HG03095 (cell line): ENCODE data around the gene P2RX3.

ENCODE experiments used
- ATAC-seq: cut with Tn5 transposase; IDR thresholded peaks from one replicate; pipeline ENCODE4 v1.9.1; 2021; ENCODE audit warnings: moderate library complexity; ENCODE audit not compliant: unreplicated experiment

P2RX3 gene

GRCh38 chr11:57309106-57310059, 28.8 kb upstream of the P2RX3 start:
- no peak for ATAC-seq

GRCh38 chr11:57310091-57310490, 28.1 kb upstream of the P2RX3 start:
- ATAC-seq, result no peak

DNA sequence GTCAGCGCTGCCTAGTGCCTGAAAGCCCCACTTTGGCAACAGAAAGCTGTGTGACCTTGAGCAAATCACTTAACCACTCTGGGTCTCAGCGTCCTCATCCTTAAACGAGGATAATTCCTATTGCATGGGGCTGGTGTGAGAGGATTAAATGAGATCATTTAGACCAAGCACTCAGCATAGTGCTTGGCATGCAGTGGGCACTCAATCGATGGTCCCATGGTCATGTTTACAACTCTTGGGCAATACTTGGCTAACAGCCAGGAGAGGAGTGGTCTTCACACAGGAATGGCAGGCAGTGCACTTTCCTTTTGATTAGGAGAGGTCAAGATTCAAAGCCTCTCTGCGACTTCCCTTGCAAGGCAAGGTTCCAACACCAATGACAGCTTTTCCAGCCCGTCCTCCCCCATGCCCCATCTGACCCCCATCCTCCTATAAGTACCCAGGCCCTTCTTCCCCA, 27.5 kb upstream of the P2RX3 start:
- no peak for ATAC-seq

GRCh38 chr11:57311109-57311936, 26.8 kb upstream of the P2RX3 start:
- ATAC-seq, result peak; percentile 99

GRCh38 chr11:57312511-57313021, 25.6 kb upstream of the P2RX3 start:
- ATAC-seq, result no peak

- no peak for ATAC-seq
Observed at GRCh38 chr11:57313071-57313787, 24.9 kb upstream of the P2RX3 start.

DNA sequence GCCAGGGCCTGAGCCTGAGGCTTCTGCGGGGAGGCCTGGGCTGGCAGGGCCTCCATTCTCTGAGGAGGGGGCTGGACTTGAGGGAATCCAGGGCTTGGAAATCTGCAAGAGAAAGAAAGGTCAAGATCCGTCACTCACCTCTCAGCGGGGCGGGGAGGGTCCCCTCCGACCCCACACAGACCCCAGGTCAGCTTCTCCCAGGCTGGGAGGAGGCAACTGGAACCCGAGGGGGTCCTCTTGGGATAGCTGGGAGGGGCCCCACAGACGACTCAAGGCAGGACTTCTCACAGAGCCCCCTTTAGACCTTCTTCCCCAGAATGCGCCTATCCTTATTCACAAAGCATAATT, 24.4 kb upstream of the P2RX3 start:
- ATAC-seq, result no peak

- ATAC-seq, result no peak
Observed at GRCh38 chr11:57314221-57314973, 23.8 kb upstream of the P2RX3 start.

DNA sequence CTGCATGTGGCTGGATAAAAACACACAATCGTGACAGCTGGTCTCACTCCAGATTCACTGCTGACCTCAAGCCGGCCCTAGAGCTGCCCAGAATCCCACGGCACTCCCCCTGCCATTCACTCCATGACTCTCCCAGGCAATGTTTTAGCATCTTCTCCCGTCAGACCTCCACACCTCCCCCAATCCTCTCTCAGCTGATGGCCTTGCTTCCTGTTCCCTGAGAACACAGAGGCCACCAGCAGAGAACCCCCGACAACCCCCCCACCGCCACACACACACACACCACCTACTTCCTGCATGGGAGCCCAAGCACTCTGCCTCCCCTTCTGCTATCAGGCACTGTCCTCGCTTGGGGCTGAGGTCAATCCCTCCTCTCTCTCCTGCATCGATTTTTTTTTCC, 22.7 kb upstream of the P2RX3 start:
- no peak for ATAC-seq

DNA sequence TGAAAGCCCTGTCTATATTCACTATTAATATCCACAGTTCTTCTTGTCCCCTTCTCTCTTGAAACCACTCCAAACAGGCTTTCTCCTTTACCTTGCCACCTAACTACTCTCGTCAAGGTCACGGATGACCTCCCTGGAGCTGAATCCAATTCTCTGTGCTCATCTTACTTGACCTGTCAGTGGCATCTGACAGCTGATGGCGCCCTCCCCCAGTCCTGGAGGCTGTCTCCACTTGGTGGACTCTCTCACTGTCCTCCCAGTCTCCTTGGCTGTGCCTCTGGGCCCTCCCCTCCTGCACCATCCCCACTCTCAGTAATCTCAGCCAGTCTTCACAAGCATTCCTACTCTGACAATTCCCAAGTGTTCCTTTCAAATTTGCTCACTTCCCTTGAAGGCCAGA, 22.1 kb upstream of the P2RX3 start:
- ATAC-seq, result no peak

GRCh38 chr11:57318178-57318577, 20.0 kb upstream of the P2RX3 start:
- ATAC-seq, result no peak

DNA sequence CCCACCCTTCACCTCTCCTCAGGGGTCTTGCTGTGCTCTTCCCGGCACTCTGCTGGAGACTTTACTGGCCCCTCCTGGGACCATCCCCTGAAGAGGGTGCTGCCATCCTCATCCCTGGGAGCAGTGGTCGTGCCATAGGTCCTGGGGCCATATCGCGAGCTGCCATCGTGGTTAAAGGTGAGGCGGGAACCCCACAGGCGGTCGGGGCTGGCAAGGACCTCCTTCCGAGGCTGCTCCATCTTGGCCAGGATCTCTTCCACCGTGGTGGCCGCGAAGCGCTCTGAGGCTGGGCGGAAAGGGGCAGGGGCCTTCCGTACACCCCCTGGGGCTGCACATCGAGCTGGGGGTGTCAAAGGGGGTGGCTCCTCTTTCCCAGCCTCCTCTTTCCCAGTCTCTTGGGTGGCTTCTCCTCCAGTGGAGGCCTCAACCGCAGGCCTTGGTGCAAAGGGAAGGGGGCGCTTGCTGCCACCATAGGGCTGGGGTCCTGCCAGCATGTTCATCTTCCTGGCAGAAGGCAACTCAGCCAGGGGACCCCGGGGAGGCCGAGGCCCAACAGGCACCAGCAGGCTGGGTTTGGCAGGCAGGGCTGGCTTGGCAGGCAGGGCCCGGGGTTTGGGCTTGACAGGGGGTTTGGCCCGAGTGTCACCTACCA, 18.0 kb upstream of the P2RX3 start:
- ATAC-seq, result no peak

DNA sequence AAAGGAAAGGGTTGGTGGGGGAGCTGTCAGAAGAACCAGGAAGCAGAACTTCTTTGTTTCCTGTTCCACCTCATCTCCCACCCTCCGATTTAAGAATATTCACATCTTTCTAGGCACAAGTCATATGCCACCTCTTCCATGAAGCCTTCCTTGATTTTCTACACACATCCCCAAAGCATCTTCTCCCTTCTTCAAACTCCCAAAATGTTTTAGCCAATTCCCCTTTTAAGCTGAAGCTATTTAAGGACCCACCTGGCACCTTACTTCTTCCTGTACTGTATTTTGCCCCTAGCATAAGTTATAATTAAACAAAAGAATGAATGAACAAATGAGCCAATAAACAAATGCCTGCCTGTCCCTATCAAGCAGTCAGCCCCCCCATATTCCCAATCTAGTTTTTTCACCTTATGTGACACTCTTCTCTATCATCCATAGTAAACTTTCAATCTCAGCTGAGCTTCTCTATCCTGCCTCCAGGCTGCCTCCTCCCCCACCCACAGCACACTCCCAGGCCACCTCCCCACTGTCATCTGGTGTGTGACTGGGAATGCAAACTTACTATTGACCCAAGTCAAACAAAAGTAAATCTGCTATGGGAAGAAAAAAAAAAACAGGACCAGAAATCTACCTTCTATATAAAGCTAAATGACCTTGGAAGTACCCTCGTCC, 17.3 kb upstream of the P2RX3 start:
- ATAC-seq, result no peak

GRCh38 chr11:57321388-57322255, 16.5 kb upstream of the P2RX3 start:
- no peak for ATAC-seq

DNA sequence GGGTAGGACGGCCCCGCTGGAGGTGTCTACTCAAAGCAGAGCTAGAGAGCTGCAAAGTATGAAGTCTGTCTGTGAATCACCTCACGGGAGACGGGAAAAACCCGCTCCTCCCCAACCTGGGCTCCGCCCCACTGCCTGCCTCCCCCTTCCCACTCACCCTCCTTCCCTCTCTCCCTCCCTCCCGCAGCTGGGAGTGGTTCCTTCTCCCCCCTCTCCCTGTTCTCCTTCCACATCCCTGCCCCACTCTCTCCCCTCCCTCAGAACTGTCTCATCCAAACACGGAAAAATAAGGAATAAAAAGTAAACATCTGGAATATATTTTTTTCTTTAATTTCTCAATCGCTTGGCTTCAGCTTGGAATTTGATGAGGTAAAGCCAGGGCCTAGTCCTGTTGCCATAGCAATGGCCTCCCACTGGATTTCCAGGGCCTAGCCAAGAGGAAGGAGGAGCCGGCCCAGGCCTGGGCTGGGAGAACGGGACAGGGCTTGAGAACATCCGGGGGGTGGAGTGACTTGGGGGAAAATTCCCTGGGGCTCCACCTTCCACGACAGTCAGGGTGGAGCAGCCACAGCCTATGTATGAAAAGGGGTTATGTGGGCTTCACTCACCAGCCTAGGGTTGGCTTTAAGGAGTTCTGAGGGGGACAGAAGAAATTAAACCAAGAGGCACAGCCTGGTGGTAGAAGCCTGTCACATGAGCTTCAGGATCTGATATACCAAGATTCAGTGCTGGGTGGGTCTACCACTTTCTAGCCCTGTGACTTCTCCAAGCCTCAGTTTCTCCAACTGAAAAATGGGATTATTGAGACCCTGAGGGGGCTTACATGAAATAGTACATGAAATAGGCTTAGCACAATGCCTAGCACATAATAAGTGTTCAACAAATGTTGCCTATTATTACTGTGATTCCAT, 15.6 kb upstream of the P2RX3 start:
- no peak for ATAC-seq

- no peak for ATAC-seq
Observed at GRCh38 chr11:57323167-57323854, 14.8 kb upstream of the P2RX3 start.

- no peak for ATAC-seq
Observed at GRCh38 chr11:57323855-57324153, 14.3 kb upstream of the P2RX3 start.
